GM18511 (cell line): Measurements from ENCODE around the gene FABP6.

Experiments
- ATAC-seq: cut with Tn5 transposase; IDR thresholded peaks from one replicate; pipeline ENCODE4 v1.9.1; 2021; ENCODE audit warnings: mild to moderate bottlenecking, moderate library complexity; ENCODE audit not compliant: unreplicated experiment

The FABP6 gene

DNA sequence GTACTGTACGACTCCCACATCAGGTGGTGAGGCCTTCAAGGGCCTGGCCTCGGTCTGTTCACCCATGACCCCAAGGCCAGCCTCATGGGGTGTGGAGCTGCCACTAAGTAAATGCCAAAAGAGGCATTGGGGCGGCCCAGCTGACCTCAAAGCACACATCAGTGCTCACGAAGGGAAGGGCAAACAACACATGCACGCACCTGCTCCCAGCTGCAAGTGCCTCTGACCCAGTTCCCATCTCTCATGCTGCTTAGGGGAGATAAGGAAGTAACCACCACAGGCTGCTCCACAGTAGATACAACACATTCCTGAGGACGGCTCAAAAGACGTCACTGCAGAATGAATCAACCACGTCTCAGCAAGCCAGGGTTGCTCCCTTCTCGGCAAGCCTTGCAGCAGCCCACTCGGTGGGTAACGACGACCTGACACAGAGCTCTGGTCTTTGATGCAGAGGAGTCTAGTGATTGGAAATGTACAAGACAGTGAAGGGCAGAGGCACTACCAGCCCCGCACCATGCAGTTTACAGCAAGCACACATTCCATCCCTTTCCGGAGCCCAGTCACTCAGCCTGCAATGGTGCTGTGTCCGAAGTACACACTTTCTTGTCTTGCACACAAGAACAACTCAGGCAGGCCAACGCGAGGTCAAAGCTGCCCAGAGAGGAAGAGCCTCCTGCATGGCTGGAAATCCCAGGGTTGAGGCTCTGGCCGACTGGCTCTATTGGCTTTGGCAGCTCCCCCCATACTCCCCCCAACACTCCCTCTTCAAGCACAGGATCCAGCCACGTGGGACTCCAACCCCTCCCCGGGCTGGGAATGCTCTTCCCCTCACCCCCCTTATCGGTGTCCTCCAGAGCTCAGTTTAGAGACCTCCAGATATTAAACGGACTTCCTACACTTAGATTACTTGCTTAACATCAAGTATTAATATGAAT lies 31.8 kb downstream of the FABP6 start:
- peak; percentile 76 for ATAC-seq

DNA sequence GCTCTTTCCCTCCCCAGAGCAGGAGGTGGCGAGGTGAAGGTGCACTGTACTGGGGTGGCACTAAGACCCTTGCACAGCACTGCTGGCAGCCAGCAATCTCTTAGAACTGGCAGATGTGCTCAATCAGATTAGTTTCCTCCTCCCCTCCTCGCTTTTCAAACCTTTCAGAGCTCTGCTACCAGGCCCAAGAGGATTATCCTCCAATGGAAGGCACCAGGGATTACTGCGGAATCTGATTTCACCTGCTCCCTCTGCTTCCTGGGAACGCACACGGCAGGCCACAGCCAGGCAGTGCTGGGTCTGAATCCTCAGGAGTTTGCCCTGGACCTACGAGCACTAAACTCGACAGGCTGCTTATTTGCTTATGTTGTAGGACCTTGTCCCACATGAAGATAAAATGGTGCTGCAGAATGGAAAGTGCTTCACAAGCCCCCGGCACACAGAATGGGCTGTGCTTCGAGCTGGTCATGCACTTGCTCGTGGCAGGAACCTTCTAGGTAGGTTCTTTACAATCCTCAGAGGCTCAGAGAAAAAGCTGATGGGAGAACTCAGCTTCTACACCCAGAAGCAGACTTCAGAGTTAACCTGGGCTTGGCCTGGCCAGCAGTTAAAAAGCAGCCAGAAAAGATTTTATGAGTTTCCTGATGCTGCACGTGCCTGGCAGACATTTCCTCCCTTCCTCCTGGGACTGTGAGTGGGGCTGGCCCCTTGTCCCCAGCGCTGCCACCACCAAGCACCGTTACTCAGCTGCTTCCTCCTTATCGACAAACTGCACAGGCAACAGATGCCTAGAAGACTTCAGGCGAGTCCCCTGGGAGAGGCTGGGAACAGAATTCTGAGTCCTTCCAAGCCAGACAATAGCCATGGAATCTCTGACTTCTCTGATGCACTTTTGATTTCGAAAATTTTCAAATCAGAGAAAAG lies 33.1 kb downstream of the FABP6 start:
- no peak for ATAC-seq

GRCh38 chr5:160263326-160263855 lies 34.1 kb downstream of the FABP6 start:
- ATAC-seq = no peak

GRCh38 chr5:160266044-160266443 lies 36.7 kb downstream of the FABP6 start:
- ATAC-seq = no peak

DNA sequence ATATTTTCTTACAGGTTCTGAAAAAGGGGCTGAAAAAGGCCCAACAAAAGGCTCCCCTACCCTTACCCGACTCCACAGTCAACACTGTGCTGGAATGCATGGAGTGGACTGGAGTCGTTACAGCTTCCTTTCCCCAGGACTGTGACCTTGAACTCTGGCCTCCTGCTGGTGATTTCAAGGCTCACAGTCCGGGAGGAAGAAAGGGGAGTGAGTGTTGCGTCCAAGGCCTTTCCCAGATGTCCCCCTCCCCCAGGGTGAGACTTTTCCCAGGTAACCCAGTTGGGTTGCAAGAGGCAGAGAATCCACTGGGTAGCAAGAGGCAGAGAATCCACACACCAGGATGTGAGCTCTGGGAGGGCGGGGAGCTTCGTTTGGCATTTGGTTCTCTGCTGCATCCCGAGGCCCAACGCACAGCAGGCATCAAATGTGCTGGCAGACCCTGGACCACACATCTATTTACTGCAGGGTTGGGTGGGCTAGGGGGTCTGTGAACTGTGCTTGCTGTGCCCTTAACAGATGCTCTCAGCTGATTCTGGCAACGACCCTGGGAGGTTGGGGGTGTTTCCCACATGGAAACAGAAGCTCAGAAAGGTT lies 37.5 kb downstream of the FABP6 start:
- no peak for ATAC-seq

GRCh38 chr5:160268121-160268520 lies 38.8 kb downstream of the FABP6 start:
- ATAC-seq = no peak

DNA sequence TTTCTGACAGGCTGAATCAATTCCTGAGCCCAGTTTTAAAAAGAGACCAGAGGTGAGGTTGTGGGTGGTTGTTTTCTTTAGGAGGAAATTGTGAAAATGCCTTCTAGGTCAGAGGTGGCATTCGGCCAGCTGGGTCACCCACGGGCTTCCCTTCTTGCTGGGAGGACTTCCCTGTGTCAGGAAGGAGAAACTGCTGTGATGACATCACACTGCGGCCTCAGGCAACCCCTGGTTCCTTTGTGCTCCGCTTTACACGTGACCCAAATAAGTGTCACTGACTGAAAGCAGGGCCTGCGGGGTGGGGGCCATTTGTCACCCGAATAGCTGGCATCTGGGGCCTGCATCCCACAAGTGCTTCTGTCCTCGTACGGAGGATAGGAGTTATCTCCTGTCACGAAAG lies 39.7 kb downstream of the FABP6 start:
- ATAC-seq = no peak

DNA sequence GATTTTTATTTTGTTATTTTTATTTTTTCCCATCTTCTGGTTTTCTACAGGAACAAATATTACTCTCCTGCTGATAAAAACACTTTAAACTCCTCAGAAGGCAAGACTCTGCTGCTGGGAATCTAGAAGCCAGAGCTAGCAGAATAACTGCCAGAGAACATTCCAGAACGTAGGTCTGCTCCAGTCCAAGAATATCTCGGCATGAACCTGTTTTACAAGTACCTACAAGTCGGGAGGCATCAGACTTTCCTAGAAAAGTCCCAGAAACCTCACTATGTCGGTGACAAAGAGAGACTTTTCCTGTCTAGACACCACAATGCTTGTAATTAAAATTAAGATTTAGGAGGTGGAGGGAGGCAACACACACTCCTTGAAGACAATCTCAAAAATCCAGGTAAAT lies 41.4 kb downstream of the FABP6 start:
- no peak for ATAC-seq

GRCh38 chr5:160271396-160271795 lies 42.1 kb downstream of the FABP6 start:
- peak; percentile 77 for ATAC-seq

GRCh38 chr5:160271836-160272235 lies 42.5 kb downstream of the FABP6 start:
- peak; percentile 8 for ATAC-seq

DNA sequence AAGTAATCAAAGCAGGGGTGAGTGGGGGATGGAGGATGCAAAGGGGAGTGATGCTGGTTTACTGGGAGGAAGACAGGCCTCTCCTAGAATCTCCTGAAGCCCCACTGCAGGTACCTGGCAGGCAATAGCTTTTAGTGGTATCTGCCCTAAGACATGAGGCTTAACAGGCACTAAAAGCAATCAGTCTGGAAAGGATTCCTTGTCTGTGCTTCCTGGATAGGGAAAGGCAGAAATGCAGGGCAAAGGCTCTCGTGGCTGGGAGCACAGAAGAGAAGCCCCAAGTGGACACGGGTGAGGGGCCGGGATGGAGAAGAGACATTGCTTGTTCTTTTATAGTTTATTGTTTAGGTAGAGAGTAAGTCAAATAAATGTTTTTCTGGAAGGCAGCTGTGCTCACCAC lies 43.0 kb downstream of the FABP6 start:
- ATAC-seq = no peak

DNA sequence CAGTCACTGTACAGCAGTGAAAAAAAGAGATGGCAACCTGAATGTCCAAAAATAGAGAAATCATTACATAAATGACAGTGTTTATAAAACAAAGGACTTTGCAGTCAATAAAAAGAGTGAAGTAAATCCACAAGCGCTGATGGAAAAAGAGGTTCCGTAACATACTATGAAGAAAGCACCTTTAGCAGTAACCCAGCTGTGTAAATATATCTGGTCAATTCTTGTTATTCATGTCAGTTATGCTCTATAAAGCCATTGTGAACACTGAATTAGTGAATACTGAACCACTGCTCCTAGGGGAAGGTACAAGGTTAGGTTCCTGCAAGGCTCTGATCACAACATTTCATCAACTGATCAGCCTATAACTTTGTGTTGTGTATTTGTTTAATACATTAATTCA lies 43.6 kb downstream of the FABP6 start:
- no peak for ATAC-seq

GRCh38 chr5:160274483-160274931 lies 45.2 kb downstream of the FABP6 start:
- no peak for ATAC-seq

GRCh38 chr5:160278343-160278742 lies 49.0 kb downstream of the FABP6 start:
- ATAC-seq = no peak

DNA sequence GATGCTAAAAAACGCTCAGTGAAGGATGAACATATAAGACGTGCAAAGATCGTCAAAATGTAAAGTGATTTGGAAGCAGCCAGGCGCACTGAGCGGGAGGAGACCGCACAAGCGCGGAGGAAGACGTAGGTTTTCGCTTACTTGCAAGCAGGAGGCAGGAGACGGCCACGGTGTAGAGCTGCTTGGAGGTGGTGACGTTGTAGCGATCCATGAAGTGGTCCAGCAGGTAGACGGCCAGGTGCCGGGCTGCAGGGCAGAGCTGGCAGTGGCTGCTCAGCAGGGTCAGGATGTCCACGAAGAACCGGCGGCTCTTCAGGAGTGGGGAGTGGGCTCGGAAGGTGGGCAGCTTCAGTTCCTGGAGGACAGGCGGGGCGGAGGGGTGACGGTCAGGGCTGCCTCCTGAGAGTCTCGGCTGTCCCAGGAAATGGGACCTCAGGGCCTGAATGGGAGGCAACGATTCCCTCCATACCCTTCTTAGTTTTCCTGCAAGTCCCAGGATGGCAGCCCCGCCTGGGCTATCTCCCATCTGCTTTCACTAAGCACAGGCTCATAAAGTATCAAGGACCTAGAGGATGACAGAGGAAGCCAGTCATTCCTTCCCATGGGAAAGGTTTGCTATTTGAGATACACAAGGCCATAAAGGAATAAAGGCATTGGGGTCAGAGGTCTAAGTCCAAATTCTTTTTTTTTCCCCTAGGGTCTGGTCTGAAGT lies 51.2 kb downstream of the FABP6 start:
- ATAC-seq = no peak

- no peak for ATAC-seq
Measured at GRCh38 chr5:160281275-160281674, 52.0 kb downstream of the FABP6 start.

GRCh38 chr5:160284291-160284873 lies 55.1 kb downstream of the FABP6 start:
- ATAC-seq = no peak

DNA sequence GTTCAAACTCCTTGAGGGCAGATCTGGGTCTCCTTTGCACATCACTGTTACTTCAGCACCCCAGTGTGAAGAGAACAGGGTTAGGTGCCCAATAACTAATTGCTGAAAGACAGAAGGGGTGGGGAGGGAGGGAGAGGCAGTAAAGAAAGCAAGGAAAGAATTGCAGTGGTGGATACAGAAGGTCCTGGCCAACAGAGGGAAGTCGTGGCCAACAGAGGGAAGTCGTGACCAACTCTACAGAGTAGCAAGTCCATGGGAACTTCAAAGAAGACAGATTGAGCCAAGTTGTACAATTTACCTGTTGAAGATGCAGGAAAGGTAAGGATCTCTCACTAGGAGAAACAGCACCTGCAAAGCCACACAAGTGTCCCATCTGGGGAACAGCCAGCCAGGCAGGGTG lies 56.0 kb downstream of the FABP6 start:
- ATAC-seq = no peak

- no peak for ATAC-seq
Measured at GRCh38 chr5:160286947-160287346, 57.6 kb downstream of the FABP6 start.
